ENCODE data around the gene CETN1.

DNA sequence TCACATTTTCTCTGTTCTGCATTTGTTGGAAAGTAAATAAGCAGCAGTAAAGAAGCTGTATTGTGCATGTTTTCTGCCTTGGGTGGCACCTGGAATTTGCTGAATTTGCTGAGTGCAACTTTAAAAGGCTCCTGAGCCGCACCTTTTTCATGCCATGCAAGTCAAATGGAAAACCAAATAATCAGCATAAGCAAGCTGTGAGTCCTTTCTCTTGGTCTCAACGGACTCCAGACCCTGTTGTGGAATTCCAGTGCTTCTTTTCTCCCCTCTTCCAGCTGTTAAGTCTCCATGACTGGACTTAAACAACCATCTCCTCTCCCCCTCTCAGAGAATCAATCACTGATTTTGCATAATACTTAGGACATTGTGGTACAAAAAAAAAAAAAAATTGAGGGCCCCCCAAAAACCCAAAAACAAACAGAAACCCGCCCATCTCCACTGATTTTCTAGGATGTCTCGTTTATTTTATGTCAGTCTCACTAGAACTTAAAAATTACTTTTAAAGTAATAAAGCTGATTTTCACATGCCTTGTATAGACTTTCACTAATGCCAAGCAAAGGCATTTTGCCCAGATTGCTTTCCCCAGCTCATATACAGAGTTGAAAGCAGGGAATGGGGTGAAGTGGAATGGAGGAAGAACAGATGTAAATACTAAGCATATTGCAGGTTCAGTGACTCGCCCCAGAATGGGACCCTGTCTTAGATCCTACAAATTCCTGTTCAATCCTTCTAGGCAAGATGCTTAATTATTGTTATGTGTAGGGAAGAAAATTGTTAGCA lies 5.1 kb upstream of the CETN1 start:
- TF ChIP-seq CTCF (IDR thresholded peaks at IDR 0.05) (no peak), EP300 (IDR thresholded peaks at IDR 0.05) (no peak)

All from gastroesophageal sphincter (tissue), 3 donors.